Right renal cortex interstitium (tissue), 3 donors: ENCODE data around the gene SPG7. TPM values are rescaled to one million over a fixed set of nuclear protein-coding genes. Genes with fewer than 3 reads are reported as not detected.
"Not testable (repeated sequence)": the region's sequence is repeated elsewhere in the genome, so short reads cannot be mapped to it uniquely, and the experiment has no call there.

Source experiments
- DNase-seq, 3 donors: peaks; one replicate each; pipeline ENCODE4 v3.0.0-alpha.2; 2013; ENCODE audit warnings: low read depth in 3 of 3, low spot score in 2 of 3
- polyA plus RNA-seq, 3 donors: library from polyadenylated mRNA; unstranded; fragments of 120-200 nt; gene quantifications; one replicate each; pipeline ENCODE4 v1.2.1, GENCODE V29; 2013; ENCODE audit not compliant: insufficient read length in 3 of 3

The SPG7 gene
- polyA plus RNA-seq, 3 donors, result 84.2 to 86.8 (median 85.9) TPM

DNA sequence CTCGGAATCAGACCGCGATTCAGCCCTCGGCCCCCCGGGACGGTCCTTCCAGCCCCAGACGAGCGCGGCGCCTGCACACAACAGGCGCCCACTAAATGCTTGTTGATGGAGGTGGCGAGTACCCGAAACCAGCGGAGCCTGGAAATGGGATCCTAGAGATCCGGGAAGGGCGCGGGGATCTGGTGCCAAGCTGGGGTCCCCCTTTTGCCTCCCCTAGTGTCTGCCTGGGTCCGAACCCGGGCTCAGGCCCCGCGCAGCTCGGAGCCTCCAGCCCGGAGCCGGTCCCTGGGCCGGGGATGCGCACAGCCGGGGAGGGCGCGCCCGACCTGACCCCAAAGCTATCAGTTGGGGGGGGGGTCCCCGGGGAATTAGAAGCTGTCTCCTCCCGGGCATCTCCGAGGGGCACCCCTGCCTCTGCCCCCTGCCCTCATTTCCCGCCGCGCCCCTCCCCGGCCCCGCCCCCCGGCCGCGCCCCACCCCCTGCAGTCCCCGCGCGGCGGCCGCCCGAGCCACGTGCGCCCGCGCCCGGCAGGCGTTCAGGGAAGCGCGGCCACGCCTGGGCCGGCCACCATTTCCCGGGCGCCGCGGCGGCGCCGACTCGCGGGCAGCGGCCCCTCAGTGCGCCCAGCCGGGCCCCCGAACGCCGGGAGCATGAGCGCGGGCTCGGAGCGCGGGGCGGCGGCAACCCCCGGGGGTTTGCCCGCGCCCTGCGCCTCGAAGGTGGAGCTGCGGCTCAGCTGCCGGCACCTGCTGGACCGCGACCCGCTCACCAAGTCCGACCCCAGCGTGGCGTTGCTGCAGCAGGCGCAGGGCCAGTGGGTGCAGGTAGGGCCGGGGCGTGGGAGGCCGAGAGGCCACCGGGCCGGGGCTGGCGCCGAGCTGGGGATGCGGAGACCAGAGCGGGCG, 67.3 kb downstream of the SPG7 start, which contains the start of gene CPNE7:
CPNE7 (plus strand) TSS at position 512 of the 906 bp plus-strand sequence; CDS start at position 652, 140 bp downstream.
- no peak for DNase-seq

DNA sequence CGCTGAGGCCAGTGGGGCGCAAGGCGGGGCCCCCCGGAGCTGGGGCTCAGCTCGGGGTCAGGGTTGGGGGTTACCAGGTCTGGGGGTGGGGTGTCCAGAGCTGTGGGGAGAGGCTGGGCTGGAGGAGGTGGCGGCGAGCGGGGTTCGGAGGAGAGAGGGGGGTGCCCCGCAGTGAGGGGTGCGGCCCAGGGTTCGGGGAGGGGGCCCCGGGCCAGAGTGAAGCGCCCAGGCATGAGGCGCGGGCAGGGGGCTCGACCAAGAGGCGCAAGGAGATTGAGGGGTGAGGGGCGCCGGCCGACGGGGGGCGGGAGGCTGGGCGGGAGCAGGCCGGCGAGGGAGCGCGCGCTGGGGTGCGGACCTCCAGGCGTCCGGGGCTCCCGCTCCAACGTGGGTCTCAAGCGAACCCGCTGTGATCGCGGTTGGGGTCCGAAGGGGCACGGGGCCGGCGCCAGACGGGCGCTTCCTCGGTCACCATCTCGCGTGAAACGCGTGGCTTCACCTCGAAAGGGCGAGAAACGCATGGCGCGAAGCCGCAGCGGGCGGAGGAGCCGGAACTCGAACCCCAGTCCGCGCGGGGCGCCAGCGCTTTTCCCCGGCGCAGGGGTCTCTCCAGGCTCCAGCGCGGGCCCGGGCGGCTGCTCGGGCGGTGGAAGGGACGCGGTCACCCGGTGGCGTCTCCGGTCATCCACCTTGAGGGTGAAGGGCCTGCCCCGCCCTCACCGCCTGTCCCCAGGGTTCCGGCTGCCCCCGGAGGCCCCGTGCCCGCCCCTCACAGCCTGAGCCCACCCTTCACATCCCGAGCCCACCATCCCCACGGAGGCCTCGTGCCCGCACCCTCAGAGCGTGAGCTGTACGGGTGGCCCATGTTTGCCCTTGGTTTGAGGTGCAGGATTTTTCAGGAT, 68.2 kb downstream of the SPG7 start:
- no peak for DNase-seq

DNA sequence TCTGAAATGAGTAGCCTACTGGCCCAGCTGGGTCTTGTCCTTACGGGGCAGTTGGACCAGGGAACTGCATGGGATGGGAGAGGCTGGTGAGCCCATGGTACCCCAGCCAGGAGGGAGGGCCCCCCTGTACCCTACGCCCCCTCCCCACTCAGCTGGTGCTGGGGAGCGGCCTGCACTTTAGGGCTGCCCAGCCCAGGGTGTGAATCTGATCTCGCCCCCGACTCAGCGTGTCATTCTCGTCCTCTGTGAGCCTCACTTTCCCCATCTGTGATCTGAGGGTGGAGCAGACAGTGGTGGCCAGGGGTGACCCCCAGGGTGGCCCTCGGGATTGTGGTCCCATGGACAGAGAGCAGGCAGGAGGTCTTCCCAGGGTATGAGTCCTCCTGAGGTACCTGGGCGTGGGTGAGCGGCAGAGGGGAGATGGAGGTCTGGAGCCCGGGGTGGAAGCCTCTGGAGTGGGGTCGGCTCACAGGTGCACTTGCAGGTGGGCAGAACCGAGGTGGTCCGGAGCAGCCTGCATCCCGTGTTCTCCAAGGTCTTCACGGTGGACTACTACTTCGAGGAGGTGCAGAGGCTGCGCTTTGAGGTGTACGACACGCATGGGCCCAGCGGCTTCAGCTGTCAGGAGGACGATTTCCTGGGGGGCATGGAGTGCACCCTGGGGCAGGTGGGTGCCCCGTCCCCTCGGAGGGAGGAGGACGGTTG, 69.0 kb downstream of the SPG7 start:
- no peak for DNase-seq

DNA sequence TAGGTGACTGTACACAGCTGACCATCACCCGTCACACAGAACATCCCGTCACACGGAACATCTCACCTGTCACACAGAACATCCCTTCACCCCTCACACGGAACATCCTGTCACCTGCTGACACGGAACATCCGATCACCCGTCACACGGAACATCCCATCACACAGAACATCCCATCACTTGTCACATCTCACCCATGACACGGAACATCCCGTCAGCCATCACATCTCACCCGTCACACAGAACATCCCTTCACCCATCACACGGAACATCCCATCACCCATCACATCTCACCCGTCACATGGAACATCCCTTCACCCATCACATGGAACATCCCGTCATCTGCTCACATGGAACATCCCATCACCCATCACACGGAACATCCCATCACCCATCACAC, 71.1 kb downstream of the SPG7 start:
- no peak for DNase-seq

DNA sequence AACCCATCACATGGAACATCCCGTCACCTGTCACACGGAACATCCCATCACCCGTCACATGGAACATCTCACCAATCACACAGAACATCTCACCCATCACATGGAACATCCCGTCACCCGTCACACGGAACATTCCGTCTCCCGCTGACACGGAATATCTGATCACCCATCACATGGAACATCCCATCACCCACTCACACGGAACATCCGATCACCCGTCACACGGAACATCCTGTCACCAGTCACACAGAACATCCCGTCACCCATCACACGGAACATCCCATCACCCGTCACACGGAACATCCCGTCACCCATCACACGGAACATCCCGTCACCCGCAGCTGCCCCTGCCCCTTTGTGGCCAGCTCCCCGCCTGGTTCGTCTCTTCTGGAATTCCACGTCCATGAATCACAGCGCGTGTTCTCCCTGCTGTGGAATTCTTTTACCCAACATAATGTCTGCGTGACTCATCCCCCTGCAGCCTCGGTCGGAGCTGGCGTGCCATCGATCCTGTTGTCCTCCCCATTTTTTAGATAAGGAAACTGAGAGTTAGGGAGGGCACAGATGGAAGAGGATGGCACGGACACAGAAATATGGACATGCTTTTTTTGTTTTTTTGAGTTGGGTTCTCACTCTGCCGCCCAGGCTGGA, 73.0 kb downstream of the SPG7 start:
- no peak for DNase-seq

DNA sequence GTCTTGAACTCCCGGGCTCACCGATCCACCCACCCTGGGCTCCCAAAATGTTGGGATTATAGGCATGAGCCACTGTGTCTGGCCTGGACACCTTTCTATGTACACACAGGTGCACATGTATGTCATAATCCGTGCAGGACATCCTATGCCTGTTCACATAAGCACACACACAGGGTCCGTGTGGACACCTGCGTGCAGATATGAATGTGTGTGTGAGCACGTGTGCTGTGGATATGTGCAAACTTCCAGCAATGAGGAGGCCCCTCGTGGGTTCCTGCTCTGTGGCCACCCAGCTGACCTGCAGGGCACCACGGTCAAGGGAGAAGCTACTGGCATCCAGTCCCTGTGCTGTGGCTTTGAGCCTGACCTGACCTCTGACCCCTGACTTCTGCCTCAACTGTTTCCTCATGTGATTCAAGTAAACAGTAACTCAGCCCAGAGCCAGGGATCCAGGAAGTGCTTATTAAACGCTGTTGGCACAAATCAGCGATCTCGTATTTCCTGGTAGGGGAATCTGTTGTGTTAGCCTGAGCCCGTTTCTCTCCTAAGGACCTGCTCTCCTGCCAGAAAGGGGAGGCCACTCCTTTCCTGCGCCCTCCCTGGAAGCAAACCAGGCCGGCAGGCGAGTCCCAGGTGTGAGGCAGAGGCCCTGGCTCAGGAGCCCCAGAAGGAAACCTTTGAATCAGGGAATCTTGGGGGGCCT, 73.8 kb downstream of the SPG7 start:
- DNase-seq, result no peak

DNA sequence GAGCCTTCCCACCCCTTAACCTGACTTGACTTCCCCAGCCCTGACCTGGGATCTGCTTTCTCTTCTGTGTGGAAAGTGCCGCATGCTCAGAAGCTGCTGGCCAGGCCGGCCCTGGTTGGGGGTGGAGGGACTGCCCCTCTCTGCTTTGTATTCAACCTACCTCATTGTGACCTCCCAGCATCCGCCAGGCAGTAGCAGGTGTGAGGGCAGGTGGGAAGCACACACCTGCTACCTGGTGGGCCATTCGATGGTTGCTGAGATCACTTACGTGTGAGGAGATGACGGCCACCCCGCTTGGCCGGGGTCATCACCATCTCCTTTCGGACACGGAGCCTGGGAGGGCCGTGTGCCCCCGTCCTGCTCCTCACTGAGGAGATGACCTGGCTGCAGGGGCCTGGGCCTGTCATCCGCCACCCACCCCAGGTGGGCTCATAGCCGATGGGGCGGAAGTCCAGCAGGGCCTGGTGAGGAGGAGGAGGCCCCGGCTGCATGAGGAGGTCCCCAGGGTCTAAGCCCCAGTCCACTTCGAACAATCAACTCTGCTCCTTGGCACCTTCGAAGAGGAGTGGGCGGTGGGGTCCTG, 74.5 kb downstream of the SPG7 start:
- no peak for DNase-seq

DNA sequence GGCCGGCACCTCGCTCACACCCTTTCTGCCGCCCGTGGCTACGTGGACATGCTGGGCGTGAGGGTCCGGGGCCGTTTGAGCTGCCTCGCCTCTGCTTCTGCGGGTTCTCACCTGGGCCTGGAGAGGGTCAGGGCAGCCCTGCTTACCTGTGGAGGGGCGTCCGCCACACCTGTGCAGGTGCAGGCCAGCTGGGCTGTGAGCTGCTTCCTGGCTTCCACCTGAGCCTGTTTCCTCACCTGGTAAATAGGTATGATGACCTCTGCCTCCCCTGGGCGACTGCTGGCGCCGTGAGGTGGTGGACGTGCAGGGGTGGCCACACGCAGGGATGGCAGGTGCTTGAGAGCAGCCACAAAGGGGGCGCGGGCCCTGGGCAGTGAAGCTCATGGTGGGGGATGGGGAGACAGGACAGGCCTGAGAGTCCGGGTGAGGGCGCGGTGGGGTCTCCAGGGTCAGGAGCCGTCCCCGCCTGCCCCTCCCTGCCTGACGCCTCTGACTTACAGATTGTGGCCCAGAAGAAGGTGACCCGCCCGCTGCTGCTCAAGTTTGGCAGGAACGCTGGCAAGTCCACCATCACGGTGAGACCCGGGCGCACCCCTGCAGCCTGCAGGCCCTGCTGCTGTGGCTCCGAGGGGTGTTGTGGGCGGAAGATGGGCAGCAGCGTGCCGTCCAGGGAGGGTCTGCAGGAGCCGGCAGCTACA, 75.1 kb downstream of the SPG7 start:
- DNase-seq, result no peak

DNA sequence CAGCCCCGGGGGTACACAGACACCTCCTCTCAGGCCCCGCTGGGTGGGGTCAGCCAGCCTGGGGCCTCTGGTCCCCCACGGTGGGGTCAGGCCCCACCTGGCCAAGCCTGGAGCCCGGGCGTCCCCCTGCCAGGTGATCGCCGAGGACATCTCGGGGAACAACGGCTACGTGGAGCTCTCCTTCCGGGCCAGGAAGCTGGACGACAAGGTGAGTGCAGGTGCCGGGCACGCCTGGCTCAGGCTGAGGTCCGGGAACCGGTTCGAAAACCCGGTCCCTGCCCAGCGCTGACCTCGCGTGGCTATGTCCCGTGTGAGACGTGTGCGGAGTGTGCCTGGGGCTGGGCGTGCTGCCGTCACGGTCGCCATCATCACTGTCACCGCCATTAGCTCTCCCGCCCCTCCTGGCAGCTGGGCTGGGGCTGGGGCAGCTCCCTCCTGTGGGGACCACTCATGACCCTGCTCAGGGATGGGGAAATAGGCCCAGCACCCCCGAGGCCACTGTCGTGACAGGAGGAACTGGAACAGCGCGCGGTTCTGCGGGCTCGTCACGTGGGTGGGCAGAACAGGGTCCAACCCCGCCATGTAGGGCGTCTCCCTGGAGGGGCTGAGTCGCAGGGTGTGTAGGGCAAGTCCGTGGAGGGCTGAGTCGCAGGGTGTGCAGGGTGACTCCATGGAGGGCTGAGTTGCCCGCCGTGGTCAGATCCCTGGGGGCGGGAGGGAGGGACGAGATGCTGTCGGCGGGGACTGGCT, 75.9 kb downstream of the SPG7 start:
- no peak for DNase-seq

DNA sequence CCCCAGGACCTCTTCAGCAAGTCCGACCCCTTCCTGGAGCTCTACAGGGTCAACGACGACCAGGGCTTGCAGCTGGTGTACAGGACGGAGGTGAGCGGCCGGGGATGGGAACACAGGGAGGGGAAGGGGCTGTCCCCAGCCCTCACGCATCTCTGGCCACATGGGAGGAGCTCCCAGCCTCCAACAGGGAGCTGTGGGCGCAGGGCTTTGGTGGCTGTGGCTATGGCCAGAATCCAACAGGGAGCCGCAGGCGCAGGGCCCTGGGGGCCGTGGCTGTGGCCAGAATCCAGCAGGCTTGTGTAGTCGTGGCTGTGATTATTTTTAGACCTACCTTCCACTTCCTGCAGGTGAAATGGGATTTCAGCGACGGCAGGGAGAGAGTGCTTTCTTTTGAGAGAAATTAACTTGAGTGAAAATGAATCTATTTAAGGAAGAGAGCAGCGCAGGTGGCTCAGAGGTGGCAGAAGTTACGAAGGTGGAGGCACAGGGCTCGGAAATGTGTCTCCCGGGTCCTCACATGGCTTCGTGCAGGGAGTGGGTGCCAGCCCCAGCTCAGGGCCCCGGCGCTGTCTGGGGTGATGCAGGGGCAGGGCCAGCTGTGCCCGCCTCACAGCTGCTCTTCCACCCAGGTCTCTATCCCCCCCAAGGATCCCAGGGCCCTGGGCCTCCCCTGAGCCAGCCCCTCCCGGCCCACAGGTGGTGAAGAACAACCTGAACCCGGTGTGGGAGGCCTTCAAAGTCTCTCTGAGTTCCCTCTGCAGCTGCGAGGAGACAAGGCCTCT, 76.8 kb downstream of the SPG7 start:
- DNase-seq, result no peak

DNA sequence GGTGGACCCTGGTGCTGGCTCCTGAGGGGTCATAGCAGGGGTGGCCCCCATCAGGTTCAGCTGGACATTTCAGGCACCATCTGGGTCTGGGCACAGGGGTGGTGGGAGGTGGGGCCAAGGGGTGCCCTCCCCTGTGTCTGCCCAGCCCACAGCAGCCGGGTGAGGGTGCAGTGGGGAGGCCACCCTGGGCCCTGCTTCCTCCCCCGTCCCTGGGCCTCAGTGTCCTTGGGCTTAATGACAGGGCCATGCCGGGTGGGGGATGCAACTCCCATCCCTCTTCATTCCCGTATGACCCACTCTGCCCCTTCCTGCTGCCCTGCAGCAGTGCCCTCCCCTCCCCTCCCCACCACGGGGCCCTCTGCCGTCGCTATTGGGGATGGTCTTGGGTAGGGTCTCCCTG, 78.0 kb downstream of the SPG7 start:
- no peak for DNase-seq

DNA sequence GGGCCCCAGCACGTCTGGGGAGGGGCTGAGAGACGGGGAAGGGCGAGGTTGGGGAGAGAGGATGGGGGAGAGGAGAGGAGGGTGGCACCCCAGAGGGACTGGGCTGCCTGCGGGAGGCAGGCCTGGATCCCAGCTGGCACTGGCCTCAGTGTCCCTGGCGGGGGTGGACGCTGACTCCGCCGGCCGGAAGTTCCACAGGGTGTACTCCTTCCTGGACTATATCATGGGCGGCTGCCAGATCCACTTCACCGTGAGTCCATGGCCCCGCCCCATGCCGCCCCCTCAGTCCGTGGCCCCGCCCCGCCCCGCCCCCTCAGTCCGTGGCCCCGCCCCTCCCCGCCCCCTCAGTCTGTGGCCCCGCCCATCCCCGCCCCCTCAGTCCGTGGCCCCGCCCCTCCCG, 78.7 kb downstream of the SPG7 start:
- no peak for DNase-seq

DNA sequence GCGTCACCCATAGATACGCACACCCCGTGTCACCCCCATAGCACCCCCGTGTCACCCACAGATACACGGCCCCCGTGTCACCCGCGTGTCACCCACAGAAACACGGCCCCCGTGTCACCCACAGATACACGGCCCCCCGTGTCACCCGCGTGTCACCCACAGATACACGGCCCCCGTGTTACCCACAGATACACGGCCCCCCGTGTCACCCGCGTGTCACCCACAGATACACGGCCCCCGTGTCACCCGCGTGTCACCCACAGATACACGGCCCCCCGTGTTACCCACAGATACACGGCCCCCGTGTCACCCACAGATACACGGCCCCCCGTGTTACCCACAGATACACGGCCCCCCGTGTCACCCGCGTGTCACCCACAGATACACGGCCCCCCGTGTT, 79.5 kb downstream of the SPG7 start:
- DNase-seq, result not testable (repeated sequence)

DNA sequence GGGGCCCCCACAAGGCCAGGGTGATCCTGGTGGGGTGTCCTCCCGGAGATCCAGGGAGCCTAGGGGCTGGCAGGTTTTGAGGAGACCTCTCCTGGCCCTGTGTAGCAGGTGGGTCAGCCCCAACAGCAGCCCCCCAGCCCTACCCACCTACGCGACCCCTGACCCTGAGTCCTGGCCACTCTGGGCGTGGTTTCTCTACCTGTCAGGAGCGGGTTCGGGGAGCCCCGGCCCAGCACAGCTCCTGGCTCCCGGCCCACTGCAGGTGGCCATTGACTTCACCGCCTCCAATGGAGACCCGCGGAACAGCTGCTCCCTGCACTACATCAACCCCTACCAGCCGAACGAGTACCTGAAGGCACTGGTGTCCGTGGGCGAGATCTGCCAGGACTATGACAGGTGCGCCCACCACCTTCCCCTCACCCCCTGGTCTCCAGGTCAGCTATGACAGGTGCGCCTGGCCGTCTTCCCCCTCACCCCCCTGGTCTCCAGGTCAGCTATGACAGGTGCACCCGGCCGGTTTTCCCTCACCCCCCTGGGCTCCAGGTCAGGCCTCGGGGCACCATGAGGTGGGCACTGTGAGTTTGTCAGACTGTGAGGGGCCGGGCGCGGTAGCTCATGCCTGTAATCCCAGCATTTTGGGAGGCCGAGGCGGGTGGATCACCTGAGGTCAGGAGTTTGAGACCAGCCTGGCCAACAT, 80.4 kb downstream of the SPG7 start:
- no peak for DNase-seq

DNA sequence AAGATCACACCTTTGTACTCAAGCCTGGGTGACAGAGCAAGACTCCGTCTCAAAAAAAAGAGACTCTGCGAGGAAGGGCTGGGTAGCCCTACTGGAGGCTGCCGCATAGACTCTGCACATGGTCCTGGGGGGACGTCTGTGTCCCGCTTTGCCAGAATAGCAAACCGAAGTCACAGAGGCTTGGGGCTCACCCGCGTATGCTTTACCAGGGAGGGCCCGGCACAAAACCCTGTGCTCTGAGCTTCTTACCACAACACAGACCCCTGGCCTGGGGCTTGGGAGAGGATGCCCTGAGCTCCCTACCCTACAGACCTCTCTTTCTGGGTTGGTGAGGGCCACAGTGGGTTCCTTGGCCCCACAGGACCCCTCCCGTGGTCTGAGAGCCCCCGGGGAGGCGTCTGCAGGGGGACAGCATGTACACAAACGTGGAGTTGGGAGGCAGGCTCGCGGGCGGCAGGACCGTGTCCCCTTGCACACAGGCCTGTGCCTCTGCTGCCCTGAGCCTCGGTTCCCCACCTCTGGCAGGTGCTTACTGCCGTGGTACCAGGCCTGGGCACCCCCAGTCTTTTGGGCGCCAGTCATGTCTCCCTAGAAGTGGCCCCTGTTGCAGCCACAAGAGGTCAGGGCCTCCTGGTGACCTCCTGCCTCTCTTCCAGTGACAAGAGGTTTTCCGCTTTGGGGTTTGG, 81.2 kb downstream of the SPG7 start:
- no peak for DNase-seq

DNA sequence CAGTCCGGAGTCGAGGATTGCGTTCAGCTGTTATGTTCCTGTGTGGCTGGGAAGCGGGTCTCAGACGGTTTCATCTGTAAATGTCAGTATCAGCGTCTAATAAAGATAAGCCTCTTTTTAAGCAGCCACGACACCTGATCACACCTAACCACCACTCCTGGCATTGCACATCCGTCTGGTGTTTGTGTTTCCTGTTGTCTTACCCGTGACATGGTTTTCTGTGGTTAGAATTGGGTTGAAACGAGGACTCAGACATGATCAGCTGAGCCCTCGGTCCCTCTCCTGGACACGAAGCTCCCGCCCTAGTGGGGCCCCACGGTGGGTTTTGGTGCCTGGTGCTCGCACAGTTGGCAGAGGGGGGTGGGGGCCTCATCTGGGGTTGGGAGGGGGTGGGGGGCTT, 85.6 kb downstream of the SPG7 start:
- DNase-seq, result no peak
